GM12873 (cell line): Measurements from ENCODE around the gene PPARA.

ENCODE experiments used
- CTCF ChIP-seq: IDR thresholded peaks from 2 replicates; pipeline ENCODE4 v1.5.1; 2012; ENCODE audit warnings: low read depth, mild to moderate bottlenecking, moderate library complexity, low read length, control low read depth; ENCODE audit not compliant: insufficient read depth; ENCODE audit errors: missing control alignments

Gene PPARA

GRCh38 chr22:46247443-46247975 is 97.2 kb downstream of the PPARA start:
- no peak for TF ChIP-seq CTCF

DNA sequence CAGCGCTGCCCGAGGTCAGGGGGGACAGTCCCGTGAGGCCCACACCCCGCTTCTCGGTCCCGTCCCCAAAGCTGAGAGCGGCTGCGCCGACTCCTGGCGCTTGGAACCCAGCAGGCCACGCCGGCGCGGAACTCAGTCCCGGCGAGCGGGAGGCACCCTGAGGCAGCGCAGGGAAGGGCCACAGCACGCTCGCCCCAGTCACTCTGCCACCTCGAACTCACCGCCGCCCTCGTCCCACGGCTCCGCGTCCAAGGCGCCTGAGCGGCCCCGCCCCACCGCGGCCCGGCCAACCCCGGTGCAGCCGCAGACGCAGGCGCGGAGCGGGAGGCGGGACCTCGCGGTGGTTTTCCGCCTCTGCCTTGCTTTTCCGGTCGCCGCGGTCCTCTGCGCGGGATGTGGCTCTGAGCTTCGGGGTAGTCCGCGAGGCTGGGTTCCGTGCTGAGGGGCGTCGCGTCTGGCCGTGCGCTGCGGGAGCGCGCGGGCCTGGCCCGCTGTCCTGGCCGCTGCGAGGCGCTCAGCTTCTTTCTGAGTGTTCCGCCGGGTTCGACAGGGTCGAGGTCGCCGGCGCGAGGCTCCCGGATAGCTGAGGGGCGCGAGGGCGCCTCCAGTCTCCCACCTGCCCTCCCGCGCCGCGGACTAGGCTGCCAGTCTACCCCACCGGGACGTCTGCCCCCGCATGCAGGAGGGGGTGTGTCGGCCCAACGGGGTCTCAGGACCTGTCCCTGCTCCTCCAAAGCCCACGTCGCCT is 99.9 kb downstream of the PPARA start, which contains the start of gene CDPF1:
TSS of gene CDPF1 (minus strand) at position 259 of the 748 bp plus-strand sequence. CDS start 2,009 bp downstream, outside the sequence.
- TF ChIP-seq CTCF: peak; percentile 8

DNA sequence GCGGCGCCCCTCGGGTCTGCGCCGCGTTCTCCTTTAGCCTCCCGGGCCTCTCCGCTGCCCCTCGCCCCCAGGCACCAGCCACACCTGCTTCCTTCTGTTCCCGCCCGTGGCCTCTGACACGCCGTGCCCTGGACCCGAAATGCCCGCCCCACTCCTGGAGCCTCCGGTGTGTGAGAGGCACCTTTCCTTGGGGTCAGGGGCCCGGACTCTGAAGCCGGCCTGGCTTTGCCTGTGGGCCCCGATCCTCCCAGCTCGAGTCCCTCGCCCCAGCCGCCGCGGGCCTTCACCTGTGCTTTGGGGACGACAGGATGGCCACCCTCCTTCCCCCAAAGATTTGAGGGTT is 100.4 kb downstream of the PPARA start:
- no peak for TF ChIP-seq CTCF

DNA sequence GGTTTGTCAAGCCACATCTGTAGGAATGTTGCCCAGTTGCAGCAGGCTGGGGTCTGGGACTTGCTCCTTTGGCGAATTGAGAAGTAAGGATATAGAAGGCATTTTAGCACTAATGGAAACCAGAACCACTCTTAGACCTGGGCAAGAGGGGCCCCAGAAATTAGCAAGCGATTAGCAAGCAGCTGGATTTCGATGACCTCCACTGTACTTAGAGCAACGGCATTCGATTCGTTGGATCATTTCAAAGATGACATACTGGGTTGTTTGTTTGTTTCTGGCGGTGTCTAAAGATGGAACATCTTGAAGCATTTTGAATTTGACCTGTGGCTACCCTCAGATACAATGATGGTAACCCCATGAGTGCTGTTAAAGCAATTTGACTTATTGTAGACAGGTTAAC is 100.9 kb downstream of the PPARA start:
- TF ChIP-seq CTCF: no peak

- no peak for TF ChIP-seq CTCF
These were observed 101.6 kb downstream of the PPARA start for GRCh38 chr22:46251816-46252380.

DNA sequence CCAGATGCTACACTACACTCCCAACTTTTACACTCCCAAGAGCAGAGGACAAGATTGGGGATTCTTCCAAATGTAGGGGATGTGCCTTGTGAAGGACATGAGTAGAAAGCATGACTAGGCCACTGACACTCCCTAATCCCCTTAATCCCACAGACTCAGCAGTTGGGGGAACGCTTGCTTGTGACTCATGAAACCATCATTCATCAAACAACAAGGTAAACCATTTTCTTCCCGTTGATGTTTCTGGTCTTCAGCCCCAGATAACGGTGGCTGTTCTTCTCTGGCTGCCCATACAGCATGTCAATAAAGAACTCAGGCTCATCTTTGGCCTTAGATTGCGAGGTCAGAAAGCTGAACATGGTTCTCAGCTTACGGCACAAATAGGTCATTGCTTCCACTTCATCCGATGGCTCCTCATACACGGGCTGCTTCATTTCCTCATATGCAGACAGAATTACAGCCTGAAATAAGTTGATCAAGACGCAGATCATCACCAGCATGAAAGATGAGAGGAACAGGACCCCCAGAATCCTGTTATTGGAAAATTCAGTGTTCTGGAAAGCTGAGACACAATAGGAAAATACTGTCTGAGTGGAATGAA is 106.1 kb downstream of the PPARA start:
- TF ChIP-seq CTCF: no peak

- TF ChIP-seq CTCF: no peak
These were observed 109.0 kb downstream of the PPARA start for GRCh38 chr22:46259374-46259773.
